Activated T-helper 2 cell treated with anti-CD3 and anti-CD28 coated beads, Interferon-gamma antibody, Interleukin-2, Interleukin-4, amounts not matched to agents 10 μg/mL and 5 μg/mL and 100 μg/mL, durations not matched to agents 14 hours and 24 hours and 36 hours (primary cell): ENCODE measurements around the gene CRTC2. TPM values are rescaled to one million over a fixed set of nuclear protein-coding genes. Genes with fewer than 3 reads are reported as not detected.
"Not testable (repeated sequence)": the region's sequence is repeated elsewhere in the genome, so short reads cannot be mapped to it uniquely, and the experiment has no call there.

ENCODE experiments used
- DNase-seq: peaks from one replicate; pipeline ENCODE4 v3.0.0; 2021; ENCODE audit warnings: low spot score
- H3K27ac Mint-ChIP-seq: one replicate; pipeline ENCODE4 v1.8.0; 2021; ENCODE audit warnings: mixed read lengths
- H3K27me3 Mint-ChIP-seq: one replicate; pipeline ENCODE4 v1.8.0; 2021; ENCODE audit warnings: low read depth, mixed read lengths
- H3K36me3 Mint-ChIP-seq: one replicate; pipeline ENCODE4 v1.8.0; 2021; ENCODE audit warnings: low read depth, mixed read lengths
- H3K4me1 Mint-ChIP-seq: one replicate; pipeline ENCODE4 v1.8.0; 2021; ENCODE audit warnings: low read depth, mixed read lengths
- H3K4me3 Mint-ChIP-seq: one replicate; pipeline ENCODE4 v1.8.0; 2021; ENCODE audit warnings: low read depth, mild to moderate bottlenecking, moderate library complexity, mixed read lengths
- H3K9me3 Mint-ChIP-seq: one replicate; pipeline ENCODE4 v1.8.0; 2021; ENCODE audit warnings: mixed read lengths
- intact Hi-C: fragments of 100-400 bp; cut with micrococcal nuclease; formaldehyde crosslinking; loops from one replicate; pipeline ENCODE4 v1.15.1; 2023
- total RNA-seq: library from RNA; stranded (reverse); gene quantifications from 2 replicates; pipeline ENCODE4 v1.2.3, GENCODE V29; 2022

CRTC2 gene, protein sequence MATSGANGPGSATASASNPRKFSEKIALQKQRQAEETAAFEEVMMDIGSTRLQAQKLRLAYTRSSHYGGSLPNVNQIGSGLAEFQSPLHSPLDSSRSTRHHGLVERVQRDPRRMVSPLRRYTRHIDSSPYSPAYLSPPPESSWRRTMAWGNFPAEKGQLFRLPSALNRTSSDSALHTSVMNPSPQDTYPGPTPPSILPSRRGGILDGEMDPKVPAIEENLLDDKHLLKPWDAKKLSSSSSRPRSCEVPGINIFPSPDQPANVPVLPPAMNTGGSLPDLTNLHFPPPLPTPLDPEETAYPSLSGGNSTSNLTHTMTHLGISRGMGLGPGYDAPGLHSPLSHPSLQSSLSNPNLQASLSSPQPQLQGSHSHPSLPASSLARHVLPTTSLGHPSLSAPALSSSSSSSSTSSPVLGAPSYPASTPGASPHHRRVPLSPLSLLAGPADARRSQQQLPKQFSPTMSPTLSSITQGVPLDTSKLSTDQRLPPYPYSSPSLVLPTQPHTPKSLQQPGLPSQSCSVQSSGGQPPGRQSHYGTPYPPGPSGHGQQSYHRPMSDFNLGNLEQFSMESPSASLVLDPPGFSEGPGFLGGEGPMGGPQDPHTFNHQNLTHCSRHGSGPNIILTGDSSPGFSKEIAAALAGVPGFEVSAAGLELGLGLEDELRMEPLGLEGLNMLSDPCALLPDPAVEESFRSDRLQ
- total RNA-seq: 71.6 and 79.1 TPM in 2 replicates

DNA sequence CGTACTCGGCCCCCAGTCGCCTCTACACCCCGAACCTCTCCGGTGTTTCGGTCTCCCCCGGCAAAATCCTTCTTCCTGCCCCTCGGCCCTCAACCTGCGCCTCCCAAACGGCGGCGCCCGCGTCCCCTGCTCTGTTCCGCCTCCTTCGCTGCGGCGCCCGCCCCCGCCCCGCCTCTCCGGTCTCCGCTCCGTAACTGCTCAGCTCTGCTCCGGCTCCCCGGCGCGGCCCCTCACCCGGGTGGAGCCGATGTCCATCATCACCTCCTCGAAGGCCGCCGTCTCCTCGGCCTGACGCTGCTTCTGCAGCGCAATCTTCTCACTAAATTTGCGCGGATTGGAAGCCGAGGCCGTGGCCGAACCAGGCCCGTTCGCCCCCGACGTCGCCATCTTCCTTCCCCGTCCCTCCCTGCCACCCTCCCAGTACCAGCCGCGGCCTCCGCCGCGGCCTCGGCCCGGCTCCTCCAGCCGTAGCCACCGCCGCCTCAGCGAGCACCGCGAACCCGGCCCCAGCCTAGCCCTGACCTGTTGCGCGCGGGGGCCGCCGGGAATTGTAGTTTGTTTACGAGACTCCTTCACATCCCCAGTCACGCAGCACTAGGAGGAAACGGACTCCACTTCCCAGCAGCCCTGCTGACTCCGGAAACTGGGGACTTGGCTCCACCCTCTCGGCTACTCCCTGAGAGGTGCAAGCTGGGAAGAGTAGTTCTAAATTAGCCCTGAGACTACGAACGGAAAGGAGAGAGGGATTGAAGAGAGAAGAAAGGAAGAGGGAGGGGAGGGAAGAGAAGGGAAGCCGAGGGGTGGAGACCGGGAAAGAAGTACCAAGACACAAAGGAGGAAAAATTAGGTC, at the start of gene CRTC2:
Gene CRTC2 (minus strand): TSS at position 502 of the 850 bp plus-strand sequence. CDS start 115 bp downstream, at position 387.
- no peaks in the 10 kb centered on the region for H3K27me3 Mint-ChIP-seq
- peaks cover 51% of the 10 kb centered on the region for H3K4me1 Mint-ChIP-seq
- H3K9me3 Mint-ChIP-seq: no peaks in the 10 kb centered on the region
- intact Hi-C loops: loop anchor here (1.0 kb wide), 3 partner anchors 9 to 35 kb away; partner anchors contain the start of genes CREB3L4 and DENND4B
- H3K4me3 Mint-ChIP-seq: peak within 1 kb of the TSS; percentile 97
- peak within 1 kb of the TSS; percentile 94 for H3K27ac Mint-ChIP-seq
- DNase-seq: peak; percentile 96
- H3K36me3 Mint-ChIP-seq: peaks cover 38% of the 10 kb centered on the region

DNA sequence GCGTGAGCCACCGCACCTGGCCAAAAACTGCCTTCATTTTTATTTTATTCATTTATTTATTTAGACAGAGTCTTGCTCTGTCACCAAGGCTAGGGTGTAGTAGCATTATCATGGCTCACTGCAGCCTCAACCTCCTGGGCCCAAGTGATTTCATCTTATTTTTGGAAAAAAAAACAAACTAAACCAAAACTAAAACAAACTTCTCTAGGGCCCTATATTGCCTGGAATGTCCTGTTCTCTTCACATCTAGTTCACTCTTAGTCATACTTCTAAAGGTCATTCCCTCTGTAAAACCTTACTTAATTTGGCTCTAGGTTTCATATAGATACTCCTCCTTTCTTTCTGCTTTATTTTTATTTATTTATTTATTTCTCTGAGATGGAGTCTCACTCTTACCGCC, 47.7 kb upstream of the CRTC2 start:
- no peaks in the 10 kb centered on the region for H3K36me3 Mint-ChIP-seq
- no peaks in the 10 kb centered on the region for H3K9me3 Mint-ChIP-seq
- no peak overlapping the region for H3K4me3 Mint-ChIP-seq
- no peak for DNase-seq
- H3K27me3 Mint-ChIP-seq: no peaks in the 10 kb centered on the region
- no peak overlapping the region for H3K27ac Mint-ChIP-seq
- intact Hi-C loops: no loop called here
- no peaks in the 10 kb centered on the region for H3K4me1 Mint-ChIP-seq

- no peak overlapping the region for H3K4me3 Mint-ChIP-seq
- no peak overlapping the region for H3K27ac Mint-ChIP-seq
- H3K4me1 Mint-ChIP-seq: peaks cover under 1% of the 10 kb centered on the region
- peaks cover 4% of the 10 kb centered on the region for H3K36me3 Mint-ChIP-seq
- no peaks in the 10 kb centered on the region for H3K27me3 Mint-ChIP-seq
- DNase-seq: no peak
- intact Hi-C loops: no loop called here
- no peaks in the 10 kb centered on the region for H3K9me3 Mint-ChIP-seq
Observed at GRCh38 chr1:154000420-154000819, 42.0 kb upstream of the CRTC2 start.

- H3K27me3 Mint-ChIP-seq, H3K27ac Mint-ChIP-seq, H3K4me1 Mint-ChIP-seq, intact Hi-C loops, H3K9me3 Mint-ChIP-seq, DNase-seq, H3K4me3 Mint-ChIP-seq: not testable (repeated sequence)
- peaks cover 35% of the 10 kb centered on the region for H3K36me3 Mint-ChIP-seq
Observed at GRCh38 chr1:153996882-153997281, 38.5 kb upstream of the CRTC2 start.

DNA sequence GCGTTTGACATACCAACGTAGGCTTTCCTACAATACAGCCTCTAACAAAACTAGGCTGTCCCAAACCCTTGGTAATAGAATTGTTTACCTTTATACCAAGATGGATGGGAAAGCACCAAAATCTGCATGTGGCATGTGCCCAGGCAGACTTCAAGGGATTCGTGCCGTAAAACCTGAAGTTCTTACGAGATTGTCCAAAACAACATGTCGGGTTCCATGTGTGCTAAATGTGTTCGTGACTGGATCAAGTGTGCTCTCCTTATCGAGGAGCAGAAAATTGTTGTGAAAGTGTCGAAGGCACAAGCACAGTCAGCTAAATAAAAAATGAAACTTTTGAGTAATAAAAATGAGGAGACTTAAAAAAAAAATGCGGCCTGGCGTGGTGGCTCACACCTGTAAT, 37.2 kb upstream of the CRTC2 start:
- peaks cover 48% of the 10 kb centered on the region for H3K36me3 Mint-ChIP-seq
- H3K27ac Mint-ChIP-seq: no peak overlapping the region
- intact Hi-C loops: no loop called here
- peaks cover 16% of the 10 kb centered on the region for H3K4me1 Mint-ChIP-seq
- DNase-seq: no peak
- H3K4me3 Mint-ChIP-seq: no peak overlapping the region
- no peaks in the 10 kb centered on the region for H3K9me3 Mint-ChIP-seq
- H3K27me3 Mint-ChIP-seq: no peaks in the 10 kb centered on the region

GRCh38 chr1:153995202-153995601, 36.8 kb upstream of the CRTC2 start:
- peak overlapping the region; percentile 43 for H3K27ac Mint-ChIP-seq
- intact Hi-C loops: no loop called here
- H3K36me3 Mint-ChIP-seq: peaks cover 51% of the 10 kb centered on the region

GRCh38 chr1:153991806-153992205, 33.4 kb upstream of the CRTC2 start:
- peaks cover 30% of the 10 kb centered on the region for H3K4me1 Mint-ChIP-seq
- intact Hi-C loops: loop anchor here (2.0 to 5.0 kb wide), 2 partner anchors 15 to 190 kb away; partner anchors contain the start of gene JTB

More at GRCh38 chr1:153995202-153995601, 36.8 kb upstream of the CRTC2 start:
- Mint-ChIP-seq H3K4me3 (no peak overlapping the region), H3K9me3 (no peaks in the 10 kb centered on the region), H3K4me1 (peaks cover 19% of the 10 kb centered on the region), H3K27me3 (no peaks in the 10 kb centered on the region)
- DNase-seq: no peak

GRCh38 chr1:153991151-153991630, 32.8 kb upstream of the CRTC2 start:
- Mint-ChIP-seq H3K36me3 (peaks cover 51% of the 10 kb centered on the region), H3K4me3 (peak overlapping the region; percentile 88), H3K27ac (peak overlapping the region; percentile 92), H3K27me3 (no peaks in the 10 kb centered on the region), H3K4me1 (peaks cover 35% of the 10 kb centered on the region), H3K9me3 (no peaks in the 10 kb centered on the region)
- DNase-seq: no peak
- intact Hi-C loops: loop anchor here (2.0 to 5.0 kb wide), 2 partner anchors 14 to 191 kb away; partner anchors contain the start of gene JTB

More at GRCh38 chr1:153991806-153992205, 33.4 kb upstream of the CRTC2 start:
- H3K36me3 Mint-ChIP-seq: peaks cover 51% of the 10 kb centered on the region
- no peak for DNase-seq
- no peaks in the 10 kb centered on the region for H3K9me3 Mint-ChIP-seq
- H3K27me3 Mint-ChIP-seq: no peaks in the 10 kb centered on the region
- H3K4me3 Mint-ChIP-seq: peak overlapping the region; percentile 88
- H3K27ac Mint-ChIP-seq: peak overlapping the region; percentile 92

GRCh38 chr1:153990468-153991150, 32.2 kb upstream of the CRTC2 start, which contains the start of gene RPS27:
TSS of gene RPS27 (plus strand) at chr1:153990762. CDS start at chr1:153990797, 35 bp downstream.
- Mint-ChIP-seq H3K27me3 (no peaks in the 10 kb centered on the region), H3K4me3 (peak within 1 kb of the TSS; percentile 88), H3K27ac (peak within 1 kb of the TSS; percentile 92), H3K36me3 (peaks cover 48% of the 10 kb centered on the region), H3K9me3 (no peaks in the 10 kb centered on the region), H3K4me1 (peaks cover 39% of the 10 kb centered on the region)
- peak; percentile 88 for DNase-seq
- intact Hi-C loops: loop anchor here (1.0 to 5.0 kb wide), 5 partner anchors 14 to 282 kb away; partner anchors contain the start of genes HAX1 and JTB

- H3K9me3 Mint-ChIP-seq: no peaks in the 10 kb centered on the region
- H3K4me1 Mint-ChIP-seq: peaks cover 44% of the 10 kb centered on the region
- no peak for DNase-seq
- intact Hi-C loops: loop anchor here (2.0 kb wide), 1 partner anchor 191 kb away; no protein-coding TSS in a partner anchor
- H3K36me3 Mint-ChIP-seq: peaks cover 23% of the 10 kb centered on the region
- no peak overlapping the region for H3K4me3 Mint-ChIP-seq
- no peaks in the 10 kb centered on the region for H3K27me3 Mint-ChIP-seq
- H3K27ac Mint-ChIP-seq: peak overlapping the region; percentile 53
Observed at GRCh38 chr1:153987621-153988020, 29.2 kb upstream of the CRTC2 start.

DNA sequence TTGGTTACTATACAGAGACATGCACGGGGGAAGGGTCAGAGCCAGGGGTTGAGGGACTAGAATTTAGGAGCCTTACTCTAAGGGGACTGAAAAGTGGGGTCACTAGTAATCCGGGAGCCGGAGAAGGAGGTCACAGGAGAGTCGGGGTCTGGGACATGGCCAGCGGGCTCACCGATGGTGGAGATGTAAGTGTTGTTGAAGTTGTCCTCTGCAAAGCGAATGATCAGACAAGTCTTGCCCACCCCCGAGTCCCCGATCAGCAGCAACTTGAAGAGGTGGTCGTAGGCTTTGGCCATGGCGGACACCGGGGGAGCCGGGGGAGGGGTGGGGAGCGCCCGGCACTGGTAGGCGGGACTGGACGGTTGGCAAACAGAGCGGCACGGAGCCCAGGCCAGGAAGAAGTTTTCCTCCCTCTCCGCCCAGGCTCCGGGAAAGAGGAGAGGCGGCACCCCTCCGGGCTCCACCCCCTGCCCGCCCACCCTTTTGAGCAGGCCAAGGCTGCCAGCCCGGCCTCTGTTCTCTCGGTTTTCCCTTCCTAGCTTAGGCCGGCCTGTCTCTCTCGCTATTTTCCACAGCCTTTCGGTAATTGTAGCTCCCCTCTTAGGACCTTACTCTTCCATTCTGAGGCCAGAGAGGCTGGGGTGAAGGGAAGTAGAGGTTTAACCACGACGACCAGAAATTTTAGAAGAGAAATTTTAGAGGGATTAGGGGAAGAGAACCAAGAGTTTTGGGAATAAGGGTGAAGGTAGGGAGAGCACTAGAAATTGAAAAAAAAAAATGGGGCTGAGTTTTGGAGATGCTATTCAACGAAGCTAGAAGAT, 27.7 kb upstream of the CRTC2 start, which contains the start of gene RAB13:
Gene RAB13 (minus strand): TSS at position 399 of the 821 bp plus-strand sequence. CDS start 103 bp downstream, at position 296.
- Mint-ChIP-seq H3K9me3 (no peaks in the 10 kb centered on the region), H3K4me3 (peak within 1 kb of the TSS; percentile 71), H3K27me3 (no peaks in the 10 kb centered on the region), H3K27ac (peak within 1 kb of the TSS; percentile 84), H3K4me1 (peaks cover 33% of the 10 kb centered on the region), H3K36me3 (peaks cover 8% of the 10 kb centered on the region)
- intact Hi-C loops: loop anchor here (1.0 to 2.0 kb wide), 2 partner anchors 189 to 315 kb away; no protein-coding TSS in a partner anchor
- no peak for DNase-seq
